CD4-positive, alpha-beta T cell treated with Interferon gamma for 1 hour (primary cell): ENCODE results near the gene CRIM1.

Experiments
- DNase-seq: peaks from one replicate; pipeline ENCODE4 v3.0.0-alpha.2; 2020

The CRIM1 gene

GRCh38 chr2:36397728-36398413 lies 42.3 kb downstream of the CRIM1 start:
- no peak for DNase-seq

- no peak for DNase-seq
These were observed 43.5 kb downstream of the CRIM1 start for GRCh38 chr2:36399050-36399449.

- DNase-seq: no peak
These were observed 48.2 kb downstream of the CRIM1 start for GRCh38 chr2:36403675-36404230.

GRCh38 chr2:36404318-36404717 lies 48.7 kb downstream of the CRIM1 start:
- no peak for DNase-seq

GRCh38 chr2:36404754-36405153 lies 49.2 kb downstream of the CRIM1 start:
- no peak for DNase-seq

GRCh38 chr2:36405183-36405582 lies 49.6 kb downstream of the CRIM1 start:
- DNase-seq: no peak

- no peak for DNase-seq
These were observed 50.7 kb downstream of the CRIM1 start for GRCh38 chr2:36406296-36406695.

GRCh38 chr2:36407413-36407812 lies 51.8 kb downstream of the CRIM1 start:
- DNase-seq: no peak

- no peak for DNase-seq
These were observed 52.7 kb downstream of the CRIM1 start for GRCh38 chr2:36408198-36408703.

- no peak for DNase-seq
These were observed 53.8 kb downstream of the CRIM1 start for GRCh38 chr2:36409335-36409734.

- no peak for DNase-seq
These were observed 54.4 kb downstream of the CRIM1 start for GRCh38 chr2:36409935-36410334.

- no peak for DNase-seq
These were observed 55.1 kb downstream of the CRIM1 start for GRCh38 chr2:36410681-36411080.

GRCh38 chr2:36411962-36412444 lies 56.4 kb downstream of the CRIM1 start:
- DNase-seq: no peak

- no peak for DNase-seq
These were observed 57.6 kb downstream of the CRIM1 start for GRCh38 chr2:36413218-36413617.

- DNase-seq: no peak
These were observed 58.7 kb downstream of the CRIM1 start for GRCh38 chr2:36414307-36414706.

GRCh38 chr2:36415381-36416022 lies 59.9 kb downstream of the CRIM1 start:
- no peak for DNase-seq

GRCh38 chr2:36416370-36417165 lies 61.0 kb downstream of the CRIM1 start:
- DNase-seq: no peak

- DNase-seq: no peak
These were observed 65.1 kb downstream of the CRIM1 start for GRCh38 chr2:36420569-36421181.

GRCh38 chr2:36421379-36421778 lies 65.8 kb downstream of the CRIM1 start:
- no peak for DNase-seq

- DNase-seq: no peak
These were observed 67.6 kb downstream of the CRIM1 start for GRCh38 chr2:36423172-36423571.

- DNase-seq: no peak
These were observed 68.1 kb downstream of the CRIM1 start for GRCh38 chr2:36423619-36424120.

GRCh38 chr2:36425608-36426355 lies 70.2 kb downstream of the CRIM1 start:
- DNase-seq: no peak
